HG02884 (cell line): ENCODE measurements around the gene GAS2L2.

Experiments used
- ATAC-seq: cut with Tn5 transposase; IDR thresholded peaks from one replicate; pipeline ENCODE4 v1.9.1; 2021; ENCODE audit warnings: mild to moderate bottlenecking, moderate library complexity; ENCODE audit not compliant: unreplicated experiment

Gene GAS2L2

GRCh38 chr17:35748341-35748841 lies 4.6 kb downstream of the GAS2L2 start:
- ATAC-seq, result no peak

- no peak for ATAC-seq
These were observed 5.5 kb downstream of the GAS2L2 start for GRCh38 chr17:35747540-35748017.

GRCh38 chr17:35745749-35746320 lies 7.2 kb downstream of the GAS2L2 start:
- no peak for ATAC-seq

DNA sequence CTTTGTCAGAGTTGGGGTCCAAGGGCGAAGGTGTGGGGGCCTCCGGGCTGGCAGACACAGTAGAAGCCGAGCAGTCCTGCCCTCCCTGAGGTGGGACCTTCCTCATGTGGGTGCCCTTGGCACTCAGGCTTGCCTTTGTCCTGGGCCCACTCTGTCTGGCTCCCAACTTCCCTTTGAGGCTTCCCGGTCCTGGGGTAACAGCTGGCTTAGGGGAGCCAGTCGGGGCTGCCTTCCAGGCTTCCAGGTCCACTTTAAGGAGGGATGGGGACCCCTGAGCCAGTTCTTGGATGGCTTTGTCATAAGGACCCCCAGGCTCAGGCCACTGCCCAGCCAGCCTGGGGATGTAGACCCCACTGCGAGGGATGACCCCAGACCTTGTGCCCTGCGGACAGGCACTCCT lies 7.8 kb downstream of the GAS2L2 start:
- ATAC-seq, result no peak

DNA sequence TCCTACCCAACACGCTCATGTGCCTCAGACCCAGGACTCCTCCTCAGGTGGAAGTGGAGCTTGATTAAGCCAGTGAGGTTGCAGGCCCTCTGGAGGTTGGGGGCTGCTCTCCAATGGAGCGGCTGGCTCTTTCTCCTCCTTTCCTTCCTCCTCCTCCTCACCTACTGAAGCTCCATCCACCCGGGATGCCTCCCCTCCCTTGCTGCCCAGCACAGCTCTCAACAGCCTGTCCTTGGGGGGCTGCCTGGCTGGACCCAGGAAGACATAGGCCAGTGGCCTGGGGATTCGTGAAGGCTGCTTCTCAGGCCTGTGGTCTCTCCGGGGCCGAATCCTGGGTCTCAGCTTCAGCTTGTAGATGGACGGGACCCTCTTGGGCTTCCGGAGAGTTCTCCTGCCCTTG lies 8.2 kb downstream of the GAS2L2 start:
- ATAC-seq, result no peak

GRCh38 chr17:35743626-35744328 lies 9.3 kb downstream of the GAS2L2 start:
- no peak for ATAC-seq

DNA sequence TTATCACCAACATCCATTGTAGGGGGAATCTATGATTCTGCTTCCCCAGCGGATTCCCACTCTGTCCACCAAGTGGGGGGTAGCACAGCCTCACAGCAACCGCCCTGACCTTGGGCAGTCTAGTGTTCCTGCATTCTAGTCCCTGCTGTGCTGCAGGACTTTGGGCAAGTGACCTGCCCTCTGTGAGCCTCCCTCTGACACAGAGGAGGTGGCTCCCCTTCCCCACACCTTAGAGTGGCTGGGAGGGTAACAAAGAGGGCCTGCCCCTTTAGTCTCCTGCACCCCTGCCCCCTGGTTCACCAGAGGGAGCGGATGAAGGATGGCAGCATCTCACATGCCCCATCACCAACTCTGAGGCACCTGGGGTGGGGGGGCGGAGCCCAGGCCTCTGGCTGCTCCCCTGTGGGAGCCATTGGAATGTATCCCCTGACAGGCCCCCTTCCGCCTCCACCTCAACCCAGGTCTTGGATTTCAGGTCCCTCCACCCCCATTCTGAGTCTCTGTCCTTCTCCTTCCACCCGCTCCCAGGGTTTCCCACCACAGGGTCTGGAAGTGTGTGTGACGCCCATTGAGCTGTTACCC lies 10.1 kb downstream of the GAS2L2 start:
- no peak for ATAC-seq

DNA sequence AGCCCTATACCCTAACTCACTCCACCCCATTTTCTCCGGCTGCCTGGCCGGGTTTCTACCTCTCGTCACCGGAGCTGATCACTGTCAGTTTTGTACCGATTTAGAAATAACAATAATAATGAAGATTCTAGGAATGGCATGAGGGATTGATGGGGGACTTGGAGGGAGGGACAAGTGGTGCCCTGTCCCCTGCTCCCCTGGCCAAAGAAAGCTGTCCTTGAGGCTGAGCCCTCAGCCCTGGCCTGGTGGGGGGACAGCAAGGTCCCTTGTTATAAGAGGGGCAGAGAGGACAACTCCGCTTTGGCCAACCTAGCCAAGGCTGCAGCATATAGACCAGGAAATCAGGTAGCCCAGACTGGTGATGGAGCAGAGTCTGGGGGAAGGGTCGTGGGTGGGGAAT lies 10.5 kb downstream of the GAS2L2 start:
- no peak for ATAC-seq

DNA sequence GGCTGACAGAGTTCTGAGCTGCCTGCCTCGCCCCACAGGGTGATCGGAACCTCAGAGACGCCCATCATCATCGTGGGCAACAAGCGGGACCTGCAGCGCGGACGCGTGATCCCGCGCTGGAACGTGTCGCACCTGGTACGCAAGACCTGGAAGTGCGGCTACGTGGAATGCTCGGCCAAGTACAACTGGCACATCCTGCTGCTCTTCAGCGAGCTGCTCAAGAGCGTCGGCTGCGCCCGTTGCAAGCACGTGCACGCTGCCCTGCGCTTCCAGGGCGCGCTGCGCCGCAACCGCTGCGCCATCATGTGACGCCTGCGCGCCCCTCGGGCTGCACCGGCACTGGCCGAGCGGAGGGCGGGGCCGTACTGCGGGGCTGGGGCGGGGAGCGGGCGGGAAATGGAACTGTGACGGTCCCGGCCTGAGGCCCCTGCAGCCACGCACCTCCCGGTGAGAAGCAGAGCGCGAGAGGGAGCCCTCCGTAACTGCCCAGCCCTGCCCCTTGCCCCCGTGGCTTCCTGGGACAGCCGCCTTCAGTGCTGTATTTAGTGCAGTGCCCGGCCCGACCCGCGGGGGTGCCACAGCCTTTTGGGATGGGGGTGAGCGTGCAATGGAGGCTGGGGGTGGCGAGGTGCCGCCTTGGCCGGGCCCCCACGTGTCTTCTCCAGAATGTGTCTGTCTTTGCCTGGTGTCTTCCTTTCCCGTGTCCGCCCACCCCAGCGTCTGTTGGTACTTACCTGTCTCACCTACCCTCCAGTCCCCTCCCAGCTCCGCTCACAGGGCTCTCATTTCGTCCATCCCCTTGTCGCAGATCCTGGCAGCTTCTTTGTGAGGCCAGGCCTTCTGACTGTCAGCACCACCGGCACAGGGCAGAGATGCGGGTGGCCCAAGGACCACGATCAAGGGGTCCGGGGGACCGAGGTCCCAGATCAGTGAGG lies 11.8 kb downstream of the GAS2L2 start:
- ATAC-seq, result no peak

DNA sequence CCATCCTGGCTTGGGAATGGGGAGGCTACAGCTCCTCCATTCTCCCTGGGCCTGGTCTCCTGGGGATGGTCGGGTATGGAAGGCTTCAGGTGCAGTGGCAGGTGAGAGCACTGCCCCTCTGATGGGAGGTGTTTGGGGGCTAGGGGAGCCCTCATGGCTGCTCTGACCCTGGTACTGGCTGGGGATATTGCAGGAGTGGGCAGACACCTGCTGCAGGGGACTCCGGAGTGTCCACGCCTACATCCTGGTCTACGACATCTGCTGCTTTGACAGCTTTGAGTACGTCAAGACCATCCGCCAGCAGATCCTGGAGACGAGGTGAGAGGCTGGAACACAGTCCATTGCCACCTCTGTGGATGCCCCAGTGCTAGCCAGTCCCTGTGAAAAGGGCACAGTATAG lies 12.8 kb downstream of the GAS2L2 start:
- ATAC-seq, result no peak

DNA sequence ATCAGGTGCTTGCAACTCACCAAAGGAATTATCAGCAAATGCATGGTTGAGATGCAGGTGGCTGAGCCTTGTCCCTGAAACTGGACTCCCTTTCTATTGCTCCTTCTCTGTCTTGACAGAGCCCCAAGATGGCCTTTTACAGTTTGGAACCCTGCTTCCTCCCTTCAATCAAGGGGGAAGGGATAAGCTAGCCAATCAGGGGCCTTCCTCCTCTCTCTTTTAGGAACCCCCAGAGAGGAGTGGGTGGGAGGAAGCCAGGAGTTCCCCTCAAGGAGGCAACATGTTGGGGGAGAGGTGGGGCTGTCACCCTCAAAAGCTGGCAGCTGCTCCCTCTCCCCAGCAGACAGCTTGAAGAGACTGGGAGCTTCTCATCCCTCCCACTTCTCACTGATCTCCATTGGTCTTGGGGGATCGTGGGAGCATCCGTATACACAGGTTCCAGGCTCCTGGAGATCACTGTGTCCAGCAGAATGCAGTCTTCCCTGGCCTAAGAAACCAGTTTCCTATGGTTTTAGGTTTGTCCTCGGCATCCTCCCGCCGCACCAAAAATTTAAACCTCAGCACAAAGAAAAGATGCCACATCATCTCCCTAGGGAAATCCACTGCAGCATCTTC lies 14.4 kb downstream of the GAS2L2 start:
- no peak for ATAC-seq

- no peak for ATAC-seq
These were observed 16.8 kb downstream of the GAS2L2 start for GRCh38 chr17:35736236-35736635.

- ATAC-seq, result no peak
These were observed 17.8 kb downstream of the GAS2L2 start for GRCh38 chr17:35735036-35735805.

DNA sequence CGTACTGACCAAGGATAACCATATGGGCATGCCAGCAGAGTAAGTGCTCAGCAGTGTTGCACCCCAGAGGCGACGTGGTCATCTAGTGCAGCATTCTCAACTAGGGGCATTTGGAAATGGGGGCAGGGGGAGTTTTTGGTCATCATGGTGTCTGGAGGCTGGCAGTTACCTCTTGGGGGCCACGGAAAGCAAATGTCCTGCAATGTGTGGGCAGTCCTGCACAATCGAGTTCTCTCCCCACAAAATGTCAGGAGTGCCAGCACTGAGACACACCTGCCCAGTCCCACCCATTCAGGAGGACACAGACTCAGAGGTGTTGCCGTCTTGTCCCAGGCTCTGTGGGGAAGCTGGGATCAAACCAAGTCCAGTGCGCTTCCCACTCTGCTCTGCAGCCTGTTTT lies 18.6 kb downstream of the GAS2L2 start:
- no peak for ATAC-seq

GRCh38 chr17:35733366-35733765 lies 19.7 kb downstream of the GAS2L2 start:
- no peak for ATAC-seq

DNA sequence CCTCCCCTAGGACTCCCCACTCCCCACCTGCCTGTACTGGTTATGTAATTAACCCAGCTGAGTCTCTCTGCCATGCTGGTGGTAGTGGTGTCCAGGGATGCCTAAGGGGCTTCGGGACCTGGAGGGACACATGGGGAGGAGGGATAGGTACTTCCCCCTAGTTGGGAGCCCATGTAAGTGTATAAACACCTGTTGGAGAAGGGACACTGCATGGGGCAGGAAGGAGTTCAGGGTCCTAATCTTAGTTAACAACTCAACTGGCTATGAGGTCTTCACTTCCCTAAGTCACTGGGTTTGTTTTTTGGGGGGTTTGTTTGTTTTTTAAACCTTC lies 20.3 kb downstream of the GAS2L2 start:
- no peak for ATAC-seq

DNA sequence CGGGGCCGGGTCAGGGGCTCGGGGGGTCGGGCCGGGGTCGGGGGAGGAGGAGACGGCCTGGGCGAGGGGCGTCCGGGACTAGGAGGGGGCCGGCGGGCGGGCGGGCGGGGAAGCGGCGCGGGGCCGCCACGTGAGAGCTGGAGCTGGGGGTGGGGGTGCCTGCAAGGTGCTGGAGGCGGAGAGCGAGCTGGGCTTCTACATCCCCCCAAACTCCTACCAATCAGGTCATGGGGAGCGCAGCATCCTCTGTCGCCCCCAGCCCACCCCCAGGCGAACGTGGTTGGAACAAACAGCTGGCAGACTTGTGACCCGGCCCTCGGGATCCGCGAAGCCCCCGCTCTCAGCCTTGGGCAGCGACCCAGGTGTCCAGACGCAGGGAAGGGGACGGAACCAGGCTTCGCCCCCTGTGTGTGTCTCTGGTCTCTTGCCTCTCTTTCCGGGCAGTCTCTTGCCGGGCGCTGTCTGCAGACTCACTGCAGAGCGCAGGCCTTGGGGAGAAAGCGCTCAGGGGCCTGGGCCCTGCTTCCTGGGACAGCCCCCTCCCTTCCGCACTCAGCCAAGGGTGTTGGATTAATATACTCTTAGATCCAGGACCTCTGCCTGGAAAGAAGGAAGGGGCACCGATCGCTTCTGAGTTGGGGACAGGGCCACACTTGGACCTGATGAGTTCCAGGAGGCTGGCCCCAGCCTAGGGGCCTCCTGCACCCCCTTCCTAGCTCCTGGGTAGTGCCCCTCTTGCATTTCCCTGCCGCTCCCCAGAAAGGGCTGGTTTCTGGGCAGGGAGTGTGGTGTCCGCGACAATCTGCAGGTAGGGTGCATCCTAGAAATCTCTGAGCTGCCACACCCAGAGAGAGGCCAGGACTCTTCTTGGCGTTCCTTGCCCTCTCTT lies 20.9 kb downstream of the GAS2L2 start:
- ATAC-seq, result no peak

- ATAC-seq, result no peak
These were observed 21.7 kb downstream of the GAS2L2 start, which contains the start of gene RASL10B for GRCh38 chr17:35731239-35731916. RASL10B (plus strand) TSS chr17:35731639; CDS start chr17:35735185, 3,546 bp downstream.
